Chondrocyte (in vitro differentiated cells): ENCODE measurements around the gene IER3. TPM values are rescaled to one million over a fixed set of nuclear protein-coding genes. Genes with fewer than 3 reads are reported as not detected.

Source experiments
- DNase-seq: peaks from one replicate; pipeline ENCODE4 v3.0.0; 2021; ENCODE audit warnings: mixed read lengths, low spot score
- H3K27ac Mint-ChIP-seq: one replicate; pipeline ENCODE4 v1.8.0; 2021; ENCODE audit warnings: mild to moderate bottlenecking, moderate library complexity, mixed read lengths; ENCODE audit not compliant: unreplicated experiment
- H3K27me3 Mint-ChIP-seq: 2 replicates; pipeline ENCODE4 v1.8.0; 2021; ENCODE audit warnings: low read depth, mixed read lengths
- H3K36me3 Mint-ChIP-seq: 2 replicates; pipeline ENCODE4 v1.8.0; 2021; ENCODE audit warnings: low read depth, mixed read lengths
- H3K4me1 Mint-ChIP-seq: 2 replicates; pipeline ENCODE4 v1.8.0; 2021; ENCODE audit warnings: low read depth, mild to moderate bottlenecking, mixed read lengths
- H3K4me3 Mint-ChIP-seq: one replicate; pipeline ENCODE4 v1.8.0; 2021; ENCODE audit warnings: mild to moderate bottlenecking, moderate library complexity, mixed read lengths; ENCODE audit not compliant: unreplicated experiment
- H3K9me3 Mint-ChIP-seq: 2 replicates; pipeline ENCODE4 v1.8.0; 2021; ENCODE audit warnings: low read depth, mixed read lengths
- CTCF ChIP-seq: fragments of 200-600 bp; sonication (generic); IDR thresholded peaks from 2 replicates; pipeline ENCODE4 v1.5.0; 2021; ENCODE audit warnings: antibody characterized with exemption, mild to moderate bottlenecking, moderate library complexity
- total RNA-seq: library from RNA; stranded (reverse); gene quantifications from 3 replicates; pipeline ENCODE4 v1.2.1, GENCODE V29; 2021

Gene IER3
- total RNA-seq, 1 donor from 2014 or later, result 333 TPM

- H3K27ac Mint-ChIP-seq, result peak overlapping the region; percentile 99
- no peak for DNase-seq
- TF ChIP-seq CTCF, result no peak
- peaks cover under 1% of the 10 kb centered on the region for H3K9me3 Mint-ChIP-seq
- peaks cover 57% of the 10 kb centered on the region for H3K4me1 Mint-ChIP-seq
- H3K27me3 Mint-ChIP-seq, result no peaks in the 10 kb centered on the region
- H3K4me3 Mint-ChIP-seq, result no peak overlapping the region
- no peaks in the 10 kb centered on the region for H3K36me3 Mint-ChIP-seq
Measured at GRCh38 chr6:30779850-30780641, 35.7 kb upstream of the IER3 start.

DNA sequence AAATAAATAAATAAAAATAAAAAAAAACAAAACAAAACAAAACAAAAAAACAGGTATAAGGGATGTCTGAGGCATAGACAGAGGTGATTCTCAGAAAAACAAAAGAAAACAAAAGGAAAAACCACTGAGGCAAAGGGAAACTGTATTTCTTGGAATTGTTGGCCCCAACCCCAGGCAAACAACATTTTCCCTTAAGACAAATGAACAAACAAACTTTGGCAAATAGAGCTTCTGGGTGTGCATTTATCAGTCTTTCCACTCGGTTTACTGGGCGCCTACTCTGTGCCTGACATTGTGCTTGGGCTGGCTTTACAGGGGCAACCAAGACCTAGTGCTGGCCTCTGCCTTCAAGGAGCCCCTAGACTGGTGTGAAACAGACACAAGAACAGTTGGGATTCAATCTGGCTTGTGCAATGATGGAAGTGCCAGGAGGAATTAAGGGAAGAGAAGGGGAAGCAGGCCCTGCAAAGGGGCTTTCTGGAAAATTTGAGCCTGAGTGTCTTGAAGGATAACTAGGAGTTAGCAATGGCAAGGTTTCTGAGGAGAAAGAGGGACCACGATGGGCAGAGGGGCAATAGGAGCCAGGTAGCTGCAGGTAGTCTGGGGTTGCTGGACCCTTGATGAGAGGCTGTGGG, 33.8 kb upstream of the IER3 start:
- Mint-ChIP-seq H3K9me3 (no peaks in the 10 kb centered on the region), H3K27me3 (no peaks in the 10 kb centered on the region), H3K4me1 (peaks cover 68% of the 10 kb centered on the region), H3K36me3 (no peaks in the 10 kb centered on the region), H3K4me3 (no peak overlapping the region), H3K27ac (no peak overlapping the region)
- no peak for TF ChIP-seq CTCF
- no peak for DNase-seq

DNA sequence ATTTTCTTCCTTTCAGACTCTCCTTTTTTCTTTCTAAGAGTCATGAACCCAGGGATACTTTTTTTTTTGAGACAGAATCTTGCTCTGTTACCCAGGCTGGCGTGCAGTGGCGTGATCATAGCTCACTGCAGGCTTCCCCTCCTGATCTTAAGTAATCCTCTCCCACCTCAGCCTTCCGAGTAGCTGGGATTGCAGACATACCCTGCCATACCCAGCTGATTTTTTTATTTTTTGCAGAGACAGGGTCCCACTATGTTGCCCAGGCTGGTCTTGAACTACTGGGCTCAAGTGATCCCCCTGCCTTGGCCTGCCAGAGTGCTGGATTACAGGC, 32.8 kb upstream of the IER3 start:
- no peak overlapping the region for H3K27ac Mint-ChIP-seq

DNA sequence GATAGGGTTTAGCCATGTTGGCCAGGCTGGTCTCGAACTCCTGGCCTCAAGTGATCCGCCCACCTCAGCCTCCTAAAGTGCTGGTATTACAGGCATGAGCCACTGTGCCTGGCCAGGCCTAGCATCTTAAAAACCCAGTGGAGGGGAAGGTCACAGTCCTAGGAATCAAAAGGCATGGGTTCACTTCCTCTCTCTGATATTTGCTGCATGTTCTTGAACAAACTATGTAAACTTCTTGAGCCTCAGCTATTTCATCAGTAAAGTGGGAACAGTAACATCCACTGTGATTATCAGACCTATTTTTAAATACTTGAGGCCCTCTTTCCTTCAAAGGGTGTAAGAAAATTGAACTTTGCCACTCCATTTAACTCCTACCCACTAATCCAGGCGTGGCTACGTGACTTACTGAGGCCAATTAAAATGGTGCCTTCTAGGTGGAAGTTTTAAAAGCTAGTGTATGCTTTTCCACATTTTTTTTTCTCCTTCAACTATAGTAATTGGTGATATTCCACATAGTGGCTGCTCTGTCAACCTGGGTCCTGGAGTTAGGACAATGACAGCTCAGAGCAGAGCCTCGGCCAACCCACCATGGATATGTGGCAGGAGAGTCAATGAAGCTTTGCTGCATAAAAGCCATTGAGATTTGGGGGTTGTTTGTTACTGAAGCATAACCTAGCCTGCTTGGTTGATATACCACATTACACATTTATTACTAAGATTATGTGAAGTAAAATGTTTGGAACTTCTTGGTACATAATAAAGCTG, 32.2 kb upstream of the IER3 start:
- H3K9me3 Mint-ChIP-seq, result no peaks in the 10 kb centered on the region
- peaks cover 61% of the 10 kb centered on the region for H3K4me1 Mint-ChIP-seq
- H3K4me3 Mint-ChIP-seq, result no peak overlapping the region
- TF ChIP-seq CTCF, result no peak
- DNase-seq, result no peak
- H3K36me3 Mint-ChIP-seq, result no peaks in the 10 kb centered on the region
- no peak overlapping the region for H3K27ac Mint-ChIP-seq
- no peaks in the 10 kb centered on the region for H3K27me3 Mint-ChIP-seq

More for the DNA sequence above, 32.8 kb upstream of the IER3 start:
- Mint-ChIP-seq H3K27me3 (no peaks in the 10 kb centered on the region), H3K4me1 (peaks cover 67% of the 10 kb centered on the region), H3K9me3 (no peaks in the 10 kb centered on the region), H3K4me3 (no peak overlapping the region), H3K36me3 (no peaks in the 10 kb centered on the region)
- TF ChIP-seq CTCF, result no peak
- no peak for DNase-seq

DNA sequence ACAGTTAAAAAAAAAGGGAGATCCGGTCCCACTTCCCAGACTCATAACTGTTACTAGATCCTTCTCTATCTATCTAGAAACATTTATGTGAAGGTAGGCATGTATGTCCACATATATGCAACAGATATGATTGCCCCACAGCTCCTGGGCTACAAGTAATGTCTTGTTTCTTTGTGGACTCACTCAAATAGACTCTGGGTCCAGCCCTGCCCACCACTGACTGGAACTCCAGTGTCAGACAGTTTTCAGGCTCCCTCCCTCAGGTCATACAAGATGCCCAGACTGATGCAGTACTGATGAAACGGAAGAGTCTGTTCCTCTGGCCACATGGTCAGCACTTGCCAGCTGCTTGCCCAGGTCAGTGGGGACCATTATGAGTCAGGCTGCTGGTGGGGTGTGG, 30.8 kb upstream of the IER3 start:
- no peaks in the 10 kb centered on the region for H3K9me3 Mint-ChIP-seq
- no peak for TF ChIP-seq CTCF
- H3K4me1 Mint-ChIP-seq, result peaks cover 56% of the 10 kb centered on the region
- H3K27ac Mint-ChIP-seq, result peak overlapping the region; percentile 54
- no peak for DNase-seq
- no peak overlapping the region for H3K4me3 Mint-ChIP-seq
- no peaks in the 10 kb centered on the region for H3K27me3 Mint-ChIP-seq
- no peaks in the 10 kb centered on the region for H3K36me3 Mint-ChIP-seq
